ACC112 (cell line): ENCODE results near the gene CPT1C.

ENCODE experiments used
- H2AFZ ChIP-seq: fragments of 200-600 bp; sonication (generic); one replicate; pipeline ENCODE4 v1.6.0; 2017; ENCODE audit warnings: antibody characterized with exemption, low read length; ENCODE audit not compliant: unreplicated experiment
- H3K27ac ChIP-seq: fragments of 200-600 bp; sonication (generic); 2 replicates; pipeline ENCODE4 v1.5.1; 2014; ENCODE audit warnings: low read depth, mild to moderate bottlenecking, antibody characterized with exemption, low read length, moderate library complexity
- H3K27me3 ChIP-seq: fragments of 200-600 bp; sonication (generic); 2 replicates; pipeline ENCODE4 v1.6.1; 2014; ENCODE audit warnings: mild to moderate bottlenecking, antibody characterized with exemption, low read length, moderate library complexity, mixed read lengths; ENCODE audit not compliant: insufficient read depth
- H3K36me3 ChIP-seq: fragments of 200-600 bp; sonication (generic); 2 replicates; pipeline ENCODE4 v1.6.1; 2016; ENCODE audit warnings: mild to moderate bottlenecking, antibody characterized with exemption, low read length, moderate library complexity, mixed read lengths; ENCODE audit not compliant: insufficient read depth
- H3K4me1 ChIP-seq: fragments of 200-600 bp; sonication (generic); one replicate; pipeline ENCODE4 v1.6.1; 2016; ENCODE audit warnings: low read length, mixed read lengths; ENCODE audit not compliant: insufficient read depth, unreplicated experiment, control insufficient read depth
- H3K4me3 ChIP-seq: fragments of 200-600 bp; sonication (generic); 2 replicates; pipeline ENCODE4 v1.5.1; 2014; ENCODE audit warnings: mild to moderate bottlenecking, low read depth, low read length
- H3K79me2 ChIP-seq: fragments of 200-600 bp; sonication (generic); one replicate; pipeline ENCODE4 v1.6.0; 2016; ENCODE audit warnings: low read length; ENCODE audit not compliant: control insufficient read depth, unreplicated experiment, insufficient read depth

The CPT1C gene

DNA sequence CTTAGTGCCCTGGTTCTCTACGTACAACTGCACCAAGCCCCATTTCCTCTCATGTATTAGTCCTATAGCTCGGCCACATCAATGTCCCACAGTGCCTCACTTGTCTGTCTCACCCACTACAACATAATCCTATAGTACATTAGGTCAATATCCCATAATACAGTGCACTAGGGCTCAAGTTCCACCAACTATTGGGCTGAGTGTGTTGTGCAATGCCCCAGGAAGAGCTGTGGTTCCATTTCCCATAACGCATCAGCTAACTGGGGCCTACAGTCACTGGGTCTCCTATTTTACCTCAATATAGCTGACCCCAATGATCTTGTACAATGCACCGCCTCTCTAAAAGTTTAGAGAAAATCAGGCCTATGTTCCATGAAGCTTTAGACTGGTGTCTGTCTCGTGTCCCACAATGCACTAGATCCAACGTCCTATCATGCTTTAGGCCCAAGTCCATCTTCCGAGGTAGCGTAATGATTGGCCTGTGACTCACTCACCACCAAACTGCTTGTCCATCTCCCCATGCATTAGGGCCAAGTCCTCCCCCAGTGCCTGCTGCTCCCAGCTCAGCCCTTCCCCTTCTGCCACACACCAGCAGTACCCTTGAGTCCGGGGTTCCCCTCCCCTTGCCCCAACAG, 50.4 kb downstream of the CPT1C start:
- Histone ChIP-seq H2AFZ (no peak overlapping the region), H3K27me3 (no peaks in the 10 kb centered on the region)

DNA sequence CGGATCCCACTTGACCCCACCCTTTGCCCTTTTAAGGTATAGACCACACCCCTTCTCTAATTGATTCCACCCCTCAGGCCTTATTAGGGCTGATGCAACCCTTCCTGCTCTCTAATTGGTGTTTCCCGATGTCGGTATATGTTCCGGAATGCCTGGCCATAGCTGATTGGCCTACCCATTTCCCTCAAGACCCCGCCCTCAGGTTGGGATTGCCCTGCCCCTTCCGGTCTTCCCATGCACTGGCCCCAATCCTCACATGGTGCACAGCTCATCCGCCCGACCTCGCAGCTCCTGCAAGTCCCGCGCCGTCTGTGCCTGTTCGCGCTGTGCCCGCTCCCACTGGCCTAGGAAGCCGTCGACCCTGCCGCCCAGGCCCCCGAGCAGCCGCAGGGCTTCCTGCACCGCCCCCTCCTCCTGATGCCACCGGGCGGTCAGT, 54.0 kb downstream of the CPT1C start:
- H2AFZ ChIP-seq, result no peak overlapping the region
- H3K36me3 ChIP-seq, result no peaks in the 10 kb centered on the region

More for the DNA sequence above, 50.4 kb downstream of the CPT1C start:
- H3K4me3 ChIP-seq, result no peak overlapping the region
- H3K79me2 ChIP-seq, result no peaks in the 10 kb centered on the region
- no peak overlapping the region for H3K27ac ChIP-seq
- H3K4me1 ChIP-seq, result no peaks in the 10 kb centered on the region
- no peaks in the 10 kb centered on the region for H3K36me3 ChIP-seq

DNA sequence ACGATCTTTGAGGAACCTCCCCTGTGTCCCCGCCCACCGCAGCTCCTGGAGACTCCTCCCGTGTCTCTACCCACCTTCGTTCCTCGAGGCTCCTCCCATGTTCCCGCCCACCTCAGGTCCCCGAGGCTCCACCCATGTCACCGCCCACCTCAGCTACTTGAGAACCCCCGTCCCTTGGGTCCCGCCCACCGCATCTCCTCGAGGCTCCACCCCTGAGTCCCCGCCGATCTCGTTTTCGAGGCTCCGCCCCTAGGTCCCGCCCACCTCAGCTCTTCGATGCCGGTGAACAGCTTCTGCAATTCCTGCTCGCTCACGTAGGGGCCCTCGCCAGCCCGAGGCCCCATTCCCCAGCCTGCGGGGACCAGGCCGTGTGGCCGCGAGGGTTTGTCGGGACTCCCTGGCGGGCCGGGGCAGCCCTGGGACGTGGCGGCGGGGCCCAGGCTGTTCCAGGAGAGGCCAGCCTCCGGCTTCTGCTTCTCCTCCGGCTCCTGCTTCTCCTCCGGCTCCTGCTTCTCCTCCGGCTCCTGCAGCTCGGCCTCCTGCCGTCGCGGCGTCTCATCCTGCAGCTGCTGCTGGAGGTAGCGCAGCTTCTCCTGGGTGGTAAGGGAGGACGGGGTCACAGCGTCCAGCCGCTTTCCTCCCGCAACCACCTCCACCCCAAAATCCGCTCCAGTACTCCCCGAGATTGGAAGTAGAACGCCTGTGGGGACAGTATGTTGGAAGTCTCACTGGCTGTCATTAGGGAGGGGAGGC, 55.5 kb downstream of the CPT1C start:
- Histone ChIP-seq H3K27ac (no peak overlapping the region), H3K27me3 (no peaks in the 10 kb centered on the region), H3K79me2 (no peaks in the 10 kb centered on the region), H2AFZ (no peak overlapping the region), H3K36me3 (no peaks in the 10 kb centered on the region), H3K4me3 (no peak overlapping the region), H3K4me1 (no peaks in the 10 kb centered on the region)

More for the DNA sequence above, 54.0 kb downstream of the CPT1C start:
- Histone ChIP-seq H3K4me3 (no peak overlapping the region), H3K4me1 (no peaks in the 10 kb centered on the region), H3K79me2 (no peaks in the 10 kb centered on the region), H3K27ac (no peak overlapping the region), H3K27me3 (no peaks in the 10 kb centered on the region)

DNA sequence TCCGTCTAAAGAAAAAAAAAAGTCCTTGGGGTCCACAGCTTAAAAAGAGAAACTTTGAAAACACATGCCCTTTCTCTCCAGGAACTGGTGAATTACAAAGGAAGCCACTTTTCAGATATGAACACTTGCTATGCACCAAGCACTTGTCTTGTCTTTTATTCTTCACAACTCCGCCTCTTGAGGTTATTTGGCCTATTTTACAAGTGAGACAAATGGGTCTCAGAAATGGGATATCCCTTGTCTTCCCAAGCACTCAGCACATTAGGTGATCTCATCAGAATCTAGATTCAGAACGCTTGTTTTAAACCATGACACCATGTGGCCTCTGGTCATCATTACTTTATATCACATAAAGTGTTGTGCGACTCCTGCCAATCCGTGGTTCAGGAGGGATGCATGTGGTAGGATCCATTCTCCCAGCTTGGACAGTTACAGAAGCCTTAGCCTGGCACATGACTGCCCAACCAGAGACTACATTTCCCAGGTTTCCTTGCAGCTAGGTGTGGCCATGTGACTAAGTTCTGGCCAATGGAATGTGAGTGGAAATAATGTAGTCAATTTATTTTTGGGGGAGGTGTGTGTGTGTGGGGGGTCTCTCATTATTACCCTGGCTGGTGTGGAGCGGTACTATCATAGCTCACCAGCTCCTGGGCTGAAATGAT, 58.3 kb downstream of the CPT1C start:
- Histone ChIP-seq H3K36me3 (no peaks in the 10 kb centered on the region), H3K27ac (no peak overlapping the region), H2AFZ (no peak overlapping the region), H3K79me2 (no peaks in the 10 kb centered on the region), H3K27me3 (no peaks in the 10 kb centered on the region), H3K4me3 (no peak overlapping the region), H3K4me1 (no peaks in the 10 kb centered on the region)

DNA sequence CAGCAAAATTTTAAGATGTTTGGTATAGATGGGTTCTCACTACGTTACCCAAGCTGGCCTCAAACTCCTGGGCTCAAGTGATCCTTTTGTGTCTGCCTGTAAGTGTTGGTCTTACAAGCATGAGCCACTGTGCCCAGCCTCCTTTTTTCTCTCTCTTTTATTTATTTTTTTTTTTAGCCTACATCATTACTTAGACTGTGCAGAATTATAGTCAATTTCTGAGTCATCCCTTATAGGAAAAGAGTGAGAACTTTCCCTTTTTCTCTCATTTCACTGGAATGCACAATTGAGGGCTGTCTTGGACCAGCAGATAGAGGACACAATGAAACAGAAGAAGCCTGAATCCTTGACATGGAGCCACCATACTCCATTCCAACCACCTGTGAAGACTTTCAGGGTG, 58.9 kb downstream of the CPT1C start:
- Histone ChIP-seq H3K36me3 (no peaks in the 10 kb centered on the region), H3K79me2 (no peaks in the 10 kb centered on the region), H3K4me1 (no peaks in the 10 kb centered on the region), H3K27ac (no peak overlapping the region), H3K4me3 (no peak overlapping the region), H3K27me3 (no peaks in the 10 kb centered on the region), H2AFZ (no peak overlapping the region)

- H3K4me1 ChIP-seq, result no peaks in the 10 kb centered on the region
- no peak overlapping the region for H3K4me3 ChIP-seq
- no peaks in the 10 kb centered on the region for H3K27me3 ChIP-seq
- H3K79me2 ChIP-seq, result no peaks in the 10 kb centered on the region
- no peak overlapping the region for H3K27ac ChIP-seq
- H3K36me3 ChIP-seq, result no peaks in the 10 kb centered on the region
- H2AFZ ChIP-seq, result no peak overlapping the region
Observed at GRCh38 chr19:49752701-49753100, 61.8 kb downstream of the CPT1C start.

DNA sequence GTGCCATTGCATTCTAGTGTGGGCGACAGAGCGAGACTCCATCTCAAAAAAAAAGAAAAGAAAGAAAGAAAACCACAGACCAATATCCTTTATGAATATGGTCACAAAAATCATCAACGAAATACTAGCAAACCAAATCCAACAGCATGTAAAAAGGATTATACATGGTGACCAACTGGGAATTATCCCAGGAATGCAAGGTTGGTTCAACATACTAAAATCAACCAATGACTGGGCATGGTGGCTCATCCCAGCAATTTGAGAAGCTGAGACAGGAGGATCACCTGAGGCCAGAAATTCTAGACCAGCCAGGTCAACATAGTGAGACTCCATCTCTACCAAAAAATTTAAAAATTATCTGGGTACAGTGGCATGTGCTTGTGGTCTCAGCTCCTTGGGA, 65.0 kb downstream of the CPT1C start:
- H3K27me3 ChIP-seq, result no peaks in the 10 kb centered on the region
- no peak overlapping the region for H2AFZ ChIP-seq
- no peaks in the 10 kb centered on the region for H3K79me2 ChIP-seq
- H3K4me3 ChIP-seq, result no peak overlapping the region
- H3K27ac ChIP-seq, result 0 out of 2 replicates have a peak overlapping the region, but pooled peaks have one; percentile 5
- H3K36me3 ChIP-seq, result no peaks in the 10 kb centered on the region
- peaks cover 3% of the 10 kb centered on the region for H3K4me1 ChIP-seq

DNA sequence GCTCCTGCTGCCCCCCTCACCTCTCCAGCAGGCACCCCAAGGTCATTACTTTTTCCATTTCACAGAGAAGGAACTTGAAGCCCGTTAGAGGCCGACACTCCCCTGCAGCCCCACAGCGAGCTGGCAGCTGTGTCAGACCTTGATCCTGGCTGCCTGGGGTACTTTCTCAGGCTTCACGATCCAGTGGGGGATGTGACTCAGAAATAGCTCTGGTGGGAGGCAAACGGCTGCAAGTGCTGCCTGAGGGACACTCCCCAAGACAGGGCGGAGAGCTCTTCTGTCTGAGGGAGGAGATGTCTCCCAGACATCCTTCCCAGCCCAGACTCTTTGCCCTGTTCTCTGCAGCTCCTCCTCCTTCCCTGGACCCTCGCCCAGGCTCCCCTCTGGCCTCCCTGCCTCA, 67.4 kb downstream of the CPT1C start:
- Histone ChIP-seq H3K27ac (no peak overlapping the region), H2AFZ (no peak overlapping the region), H3K27me3 (no peaks in the 10 kb centered on the region), H3K4me3 (no peak overlapping the region), H3K36me3 (no peaks in the 10 kb centered on the region), H3K4me1 (peaks cover 7% of the 10 kb centered on the region), H3K79me2 (no peaks in the 10 kb centered on the region)

DNA sequence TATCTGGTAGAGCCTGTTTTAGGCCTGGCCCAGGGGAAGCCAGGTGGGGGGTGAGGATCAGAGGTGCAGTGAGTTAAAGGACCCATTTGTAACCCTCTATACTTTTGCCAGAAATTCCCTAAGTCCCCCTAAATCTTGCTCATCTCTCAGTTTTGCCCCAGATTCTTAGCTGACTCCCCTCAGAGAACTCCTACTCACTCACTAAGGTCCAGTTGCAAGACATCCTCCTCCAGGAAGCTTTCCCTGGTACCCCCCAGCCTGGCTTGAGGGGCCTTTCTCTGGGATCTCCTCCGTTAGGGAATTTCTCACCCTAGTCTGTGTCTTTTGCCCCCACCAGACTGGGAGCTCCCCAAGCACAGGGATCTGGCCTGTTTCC, 70.3 kb downstream of the CPT1C start:
- H2AFZ ChIP-seq, result no peak overlapping the region
- H3K36me3 ChIP-seq, result no peaks in the 10 kb centered on the region
- no peak overlapping the region for H3K4me3 ChIP-seq
- H3K27me3 ChIP-seq, result no peaks in the 10 kb centered on the region
- peak overlapping the region; percentile 34 for H3K27ac ChIP-seq
- no peaks in the 10 kb centered on the region for H3K79me2 ChIP-seq
- peaks cover 7% of the 10 kb centered on the region for H3K4me1 ChIP-seq

- no peak overlapping the region for H3K4me3 ChIP-seq
- no peaks in the 10 kb centered on the region for H3K27me3 ChIP-seq
- H3K27ac ChIP-seq, result peak overlapping the region; percentile 34
- H3K4me1 ChIP-seq, result peaks cover 7% of the 10 kb centered on the region
- peak overlapping the region; percentile 77 for H2AFZ ChIP-seq
- no peaks in the 10 kb centered on the region for H3K36me3 ChIP-seq
- no peaks in the 10 kb centered on the region for H3K79me2 ChIP-seq
Observed at GRCh38 chr19:49761625-49762311, 70.9 kb downstream of the CPT1C start.
